ENCODE data around the gene PLD6. TPM values are rescaled to one million over a fixed set of nuclear protein-coding genes. Genes with fewer than 3 reads are reported as not detected.

PLD6 gene
- total RNA-seq, 1 donor from 2014 or later, result 1.2 TPM

- H3K27ac Mint-ChIP-seq, result no peak overlapping the region
- no peak for TF ChIP-seq CTCF (IDR thresholded peaks at IDR 0.05; ENCODE audit: unreplicated experiment)
- peaks cover 5% of the 10 kb centered on the region for H3K36me3 Mint-ChIP-seq (ENCODE audit: insufficient read depth)
- no peak overlapping the region for H3K4me3 Mint-ChIP-seq (ENCODE audit: low read depth)
- no peaks in the 10 kb centered on the region for H3K9me3 Mint-ChIP-seq (ENCODE audit: low read depth)
- H3K27me3 Mint-ChIP-seq, result no peaks in the 10 kb centered on the region
- H3K4me1 Mint-ChIP-seq (ENCODE audit: low read depth), result no peaks in the 10 kb centered on the region
- DNase-seq (ENCODE audit: low spot score, unreplicated experiment), result no peak
Measured at GRCh38 chr17:17156107-17156506, 50.0 kb downstream of the PLD6 start.

- Mint-ChIP-seq H3K27me3 (no peaks in the 10 kb centered on the region), H3K27ac (no peak overlapping the region), H3K4me1 (ENCODE audit: low read depth) (no peaks in the 10 kb centered on the region), H3K36me3 (ENCODE audit: insufficient read depth) (peaks cover 5% of the 10 kb centered on the region), H3K9me3 (ENCODE audit: low read depth) (no peaks in the 10 kb centered on the region), H3K4me3 (ENCODE audit: low read depth) (no peak overlapping the region)
- TF ChIP-seq CTCF (IDR thresholded peaks at IDR 0.05; ENCODE audit: unreplicated experiment), result no peak
- DNase-seq (ENCODE audit: low spot score, unreplicated experiment), result no peak
Measured at GRCh38 chr17:17155568-17155967, 50.6 kb downstream of the PLD6 start.

- no peak for DNase-seq (ENCODE audit: low spot score, unreplicated experiment)
- H3K4me1 Mint-ChIP-seq (ENCODE audit: low read depth), result no peaks in the 10 kb centered on the region
- no peaks in the 10 kb centered on the region for H3K9me3 Mint-ChIP-seq (ENCODE audit: low read depth)
- no peak overlapping the region for H3K4me3 Mint-ChIP-seq (ENCODE audit: low read depth)
- no peak for TF ChIP-seq CTCF (IDR thresholded peaks at IDR 0.05; ENCODE audit: unreplicated experiment)
- peaks cover 7% of the 10 kb centered on the region for H3K36me3 Mint-ChIP-seq (ENCODE audit: insufficient read depth)
- no peak overlapping the region for H3K27ac Mint-ChIP-seq
- no peaks in the 10 kb centered on the region for H3K27me3 Mint-ChIP-seq
Measured at GRCh38 chr17:17154981-17155380, 51.2 kb downstream of the PLD6 start.

- Mint-ChIP-seq H3K27ac (no peak overlapping the region), H3K9me3 (ENCODE audit: low read depth) (no peaks in the 10 kb centered on the region), H3K36me3 (ENCODE audit: insufficient read depth) (peaks cover 10% of the 10 kb centered on the region), H3K27me3 (no peaks in the 10 kb centered on the region), H3K4me1 (ENCODE audit: low read depth) (no peaks in the 10 kb centered on the region), H3K4me3 (ENCODE audit: low read depth) (no peak overlapping the region)
- no peak for TF ChIP-seq CTCF (IDR thresholded peaks at IDR 0.05; ENCODE audit: unreplicated experiment)
- no peak for DNase-seq (ENCODE audit: low spot score, unreplicated experiment)
Measured at GRCh38 chr17:17154556-17154955, 51.6 kb downstream of the PLD6 start.

- no peaks in the 10 kb centered on the region for H3K27me3 Mint-ChIP-seq
- H3K27ac Mint-ChIP-seq, result no peak overlapping the region
- no peaks in the 10 kb centered on the region for H3K4me1 Mint-ChIP-seq (ENCODE audit: low read depth)
- no peak for DNase-seq (ENCODE audit: low spot score, unreplicated experiment)
- peaks cover 10% of the 10 kb centered on the region for H3K36me3 Mint-ChIP-seq (ENCODE audit: insufficient read depth)
- H3K9me3 Mint-ChIP-seq (ENCODE audit: low read depth), result no peaks in the 10 kb centered on the region
- H3K4me3 Mint-ChIP-seq (ENCODE audit: low read depth), result no peak overlapping the region
- TF ChIP-seq CTCF (IDR thresholded peaks at IDR 0.05; ENCODE audit: unreplicated experiment), result no peak
Measured at GRCh38 chr17:17153709-17154108, 52.4 kb downstream of the PLD6 start.
